HG02588 (cell line): ENCODE data around the gene SLAMF1.

ENCODE experiments used
- ATAC-seq: cut with Tn5 transposase; IDR thresholded peaks from one replicate; pipeline ENCODE4 v1.9.1; 2021; ENCODE audit warnings: mild to moderate bottlenecking, moderate library complexity; ENCODE audit not compliant: unreplicated experiment

SLAMF1 gene

DNA sequence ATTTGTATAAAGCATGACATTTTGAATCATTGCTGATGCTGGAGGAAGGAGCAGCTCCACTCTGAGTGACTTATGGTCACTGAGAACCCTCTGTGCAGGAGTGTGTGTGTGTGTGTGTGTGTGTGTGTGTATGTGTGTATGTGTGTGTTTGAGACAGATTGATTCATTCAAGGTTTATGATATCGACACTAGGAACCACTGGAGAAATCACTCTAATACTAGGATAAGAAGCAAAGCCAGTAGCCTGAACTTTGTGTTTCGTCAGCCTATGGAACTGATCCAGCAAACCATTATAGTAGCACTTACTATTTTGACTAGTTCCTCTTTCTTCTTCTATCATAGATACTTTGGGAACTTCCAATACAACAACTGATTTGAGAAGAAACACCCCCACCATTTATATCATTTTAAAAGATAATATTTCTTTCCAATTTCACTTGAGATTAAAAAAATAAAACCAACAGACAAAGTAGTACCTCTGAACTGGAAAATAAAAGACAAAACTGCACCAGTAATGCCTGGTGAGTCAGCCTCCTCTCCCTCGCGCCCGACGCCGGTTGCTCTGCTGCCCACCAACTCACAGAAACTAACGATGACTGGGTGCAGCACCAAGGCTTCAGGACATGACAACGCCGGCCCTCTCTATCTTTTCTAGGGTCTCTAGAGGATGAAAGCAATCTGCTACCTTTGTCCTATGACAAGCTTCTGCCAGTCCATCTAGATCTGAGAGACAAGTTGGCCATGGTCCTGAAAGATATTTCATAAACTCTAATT lies 20.9 kb downstream of the SLAMF1 start:
- ATAC-seq = no peak

DNA sequence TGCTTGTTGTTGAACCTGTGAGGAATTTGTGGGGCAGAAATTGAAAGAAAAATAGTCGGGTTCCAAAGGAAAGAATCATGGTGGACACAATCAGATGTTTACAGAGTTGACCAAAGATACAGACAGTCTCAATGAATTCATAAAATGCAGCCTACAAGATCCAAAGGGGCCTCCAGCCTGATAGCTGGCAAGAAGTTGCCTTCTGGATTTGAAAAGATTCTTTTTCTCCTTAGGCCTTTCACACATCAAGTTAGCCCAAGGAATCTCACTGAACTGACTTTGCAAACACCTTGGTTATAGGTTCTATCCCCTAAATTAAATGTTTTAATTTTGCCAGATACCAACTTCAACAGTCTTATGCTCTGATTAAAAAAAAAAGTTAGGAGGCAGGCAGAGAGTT lies 21.5 kb downstream of the SLAMF1 start:
- ATAC-seq = no peak

GRCh38 chr1:160624464-160624863 lies 22.4 kb downstream of the SLAMF1 start:
- ATAC-seq = no peak

DNA sequence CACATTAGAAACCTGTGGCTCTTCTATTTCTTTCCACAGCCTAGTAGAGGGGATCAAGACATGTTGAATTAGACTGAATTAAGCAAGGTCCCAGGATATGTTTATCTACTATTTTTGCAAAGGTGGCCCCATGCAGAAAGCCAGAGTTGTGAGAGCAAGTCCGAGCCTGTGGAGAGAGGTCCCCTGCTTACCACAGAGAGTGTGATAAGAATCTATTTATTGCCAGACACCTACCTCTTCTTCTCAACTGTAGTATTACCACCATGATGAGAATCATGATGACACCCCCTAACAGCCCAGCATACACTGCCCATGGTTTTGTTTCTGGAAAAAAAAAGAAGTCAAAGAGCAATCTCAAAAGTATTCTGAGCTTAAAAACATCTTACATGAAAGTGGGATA lies 23.0 kb downstream of the SLAMF1 start:
- peak; percentile 23 for ATAC-seq

GRCh38 chr1:160623227-160623633 lies 23.6 kb downstream of the SLAMF1 start:
- ATAC-seq = no peak

DNA sequence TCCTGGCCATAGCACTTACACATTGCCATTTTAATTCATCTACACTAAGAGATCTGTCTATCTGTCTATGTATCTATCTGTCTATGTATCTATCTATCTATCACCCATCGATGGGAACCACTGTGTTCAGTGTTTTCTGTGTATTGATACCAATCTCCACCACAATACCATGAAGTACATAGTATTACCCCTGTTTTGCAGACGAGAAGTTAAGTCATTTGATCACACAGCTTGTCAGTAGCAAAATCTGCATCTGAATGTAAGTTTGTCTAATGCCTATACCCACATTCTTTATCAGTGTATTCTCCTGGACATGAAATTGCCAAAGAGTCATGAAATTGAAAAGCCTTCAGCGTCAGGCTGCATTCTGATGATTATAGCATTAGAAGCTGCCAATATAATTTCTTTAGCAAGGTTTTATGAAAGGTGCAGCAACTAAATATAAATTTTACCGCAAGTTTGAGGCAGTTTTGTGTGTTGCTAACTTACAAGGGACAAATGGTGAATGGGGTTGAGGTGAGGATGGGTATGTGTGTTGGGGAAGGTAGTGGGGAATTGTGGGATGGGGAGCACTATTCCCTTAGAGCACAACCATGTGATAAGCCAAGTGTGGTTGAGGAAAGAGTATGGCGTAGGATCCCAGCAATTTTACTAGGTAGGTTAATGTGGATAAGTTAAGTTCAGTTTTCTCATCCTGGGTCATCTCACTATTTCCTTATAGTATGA lies 24.2 kb downstream of the SLAMF1 start:
- ATAC-seq = no peak

DNA sequence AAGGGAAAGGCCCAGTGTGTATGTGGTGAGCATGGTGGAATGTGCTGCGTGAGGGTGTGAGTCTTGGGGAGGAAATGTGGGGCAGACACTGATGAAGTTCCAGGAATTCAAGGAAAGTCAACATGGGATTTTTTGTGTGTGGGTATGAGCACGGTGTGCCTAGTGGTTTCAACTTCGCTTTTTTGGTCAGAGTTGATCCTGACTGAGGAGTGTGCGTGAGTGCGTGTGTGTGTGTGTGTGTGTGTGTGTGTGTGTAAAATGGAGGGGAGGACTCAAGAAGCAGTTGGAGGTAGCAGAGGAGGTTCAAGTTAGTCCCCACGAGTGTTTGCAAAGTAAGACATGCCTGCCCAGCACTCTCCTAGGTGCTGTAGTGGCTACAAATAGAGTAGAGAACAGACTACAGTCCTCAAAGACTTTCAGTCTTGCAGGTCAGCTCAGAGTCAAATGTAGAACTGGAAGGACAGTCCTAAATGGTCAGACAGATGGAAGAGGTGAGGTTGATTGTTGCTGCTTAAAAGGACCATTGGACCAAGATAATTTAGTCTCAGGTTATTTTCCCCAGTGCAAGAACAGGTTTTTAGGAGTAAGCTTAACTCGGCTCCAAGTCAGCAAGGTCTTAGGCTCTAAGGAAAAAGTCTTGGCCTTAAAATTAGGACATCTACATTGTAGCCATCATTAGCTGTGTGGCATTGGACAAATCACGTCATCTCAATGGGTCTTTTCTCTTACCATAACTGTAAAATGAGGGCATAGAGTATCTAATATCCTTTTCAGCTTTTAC lies 25.0 kb downstream of the SLAMF1 start:
- ATAC-seq = no peak

- ATAC-seq = no peak
These were observed 25.8 kb downstream of the SLAMF1 start for GRCh38 chr1:160620942-160621632.

GRCh38 chr1:160619742-160620277 lies 27.0 kb downstream of the SLAMF1 start:
- no peak for ATAC-seq

DNA sequence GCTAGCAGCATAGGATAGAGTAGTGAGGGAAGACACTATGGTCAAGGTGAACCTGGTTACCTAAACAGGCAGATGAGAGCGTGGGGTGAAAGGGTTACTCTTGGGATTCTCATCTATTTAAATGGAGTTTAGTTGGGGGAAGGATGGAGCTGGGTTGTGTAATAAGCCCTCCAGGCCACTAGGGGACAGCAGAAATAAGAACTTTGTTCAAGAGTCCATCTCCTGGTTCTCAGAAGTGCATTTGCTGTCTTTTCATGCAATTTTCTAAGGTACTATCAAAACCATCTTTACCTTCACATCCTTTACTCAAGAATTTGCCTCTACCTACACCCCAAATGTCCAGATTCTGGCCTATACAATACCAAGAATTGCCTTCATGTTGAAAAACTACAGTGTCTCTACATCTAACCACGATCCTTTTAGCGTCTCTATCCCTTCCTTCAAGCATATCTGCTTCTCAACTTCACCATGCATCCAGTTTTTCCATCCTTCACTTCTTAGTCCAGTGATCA lies 28.0 kb downstream of the SLAMF1 start:
- ATAC-seq = no peak

GRCh38 chr1:160618327-160618726 lies 28.5 kb downstream of the SLAMF1 start:
- no peak for ATAC-seq

- no peak for ATAC-seq
These were observed 31.2 kb downstream of the SLAMF1 start for GRCh38 chr1:160615660-160616059.

DNA sequence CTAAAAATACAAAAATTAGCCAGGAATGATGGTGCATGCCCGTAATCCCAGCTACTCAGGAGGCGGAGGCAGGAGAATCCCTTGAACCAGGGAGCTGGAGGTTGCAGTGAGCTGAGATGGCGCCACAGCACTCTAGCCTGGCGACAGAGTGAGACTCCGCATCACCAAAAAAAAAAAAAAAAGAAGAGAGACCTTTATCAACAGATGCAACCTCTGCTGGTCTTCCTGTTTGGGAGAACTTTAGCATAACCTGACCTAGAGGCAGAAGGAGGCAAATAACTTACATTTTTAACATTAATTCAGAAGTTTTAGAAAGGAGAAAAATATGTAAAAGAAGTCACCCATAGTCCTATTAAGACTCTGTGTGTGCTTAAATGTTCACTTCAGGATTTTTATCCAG lies 32.4 kb downstream of the SLAMF1 start:
- no peak for ATAC-seq

- no peak for ATAC-seq
These were observed 34.1 kb downstream of the SLAMF1 start for GRCh38 chr1:160612613-160613218.

DNA sequence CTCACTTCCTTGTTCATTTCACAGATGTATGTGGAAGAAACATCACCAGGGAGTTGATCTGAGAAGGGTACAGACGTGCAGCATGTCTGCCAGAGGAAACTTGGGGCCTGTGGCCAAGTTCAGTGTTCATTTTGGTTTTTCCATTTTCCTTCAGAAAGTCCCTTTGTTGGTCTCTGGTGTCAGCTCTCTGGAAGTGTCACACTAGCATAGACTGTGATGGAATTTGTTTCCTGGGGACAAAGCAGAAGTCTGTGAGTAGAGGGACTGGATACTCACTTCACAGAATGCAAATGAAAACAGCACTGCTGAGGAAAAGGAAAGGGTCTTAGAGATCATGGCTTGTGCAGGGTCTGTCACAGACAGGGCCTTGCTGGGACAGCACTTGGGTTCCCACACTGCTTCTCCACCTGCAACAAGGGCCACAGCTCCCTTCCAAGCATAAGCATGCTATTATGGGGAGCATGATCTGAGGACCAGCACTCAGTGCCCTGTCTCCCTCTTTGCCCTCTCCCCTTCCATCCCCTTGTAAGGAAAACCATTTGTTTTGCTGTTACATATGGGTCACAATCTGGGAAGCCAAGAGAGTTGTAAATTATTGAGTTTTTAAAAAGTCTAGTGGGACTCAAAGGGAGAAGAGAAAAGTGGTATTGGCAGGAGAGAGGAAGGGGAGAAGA lies 36.1 kb downstream of the SLAMF1 start:
- no peak for ATAC-seq

GRCh38 chr1:160608941-160609340 lies 37.9 kb downstream of the SLAMF1 start:
- no peak for ATAC-seq

DNA sequence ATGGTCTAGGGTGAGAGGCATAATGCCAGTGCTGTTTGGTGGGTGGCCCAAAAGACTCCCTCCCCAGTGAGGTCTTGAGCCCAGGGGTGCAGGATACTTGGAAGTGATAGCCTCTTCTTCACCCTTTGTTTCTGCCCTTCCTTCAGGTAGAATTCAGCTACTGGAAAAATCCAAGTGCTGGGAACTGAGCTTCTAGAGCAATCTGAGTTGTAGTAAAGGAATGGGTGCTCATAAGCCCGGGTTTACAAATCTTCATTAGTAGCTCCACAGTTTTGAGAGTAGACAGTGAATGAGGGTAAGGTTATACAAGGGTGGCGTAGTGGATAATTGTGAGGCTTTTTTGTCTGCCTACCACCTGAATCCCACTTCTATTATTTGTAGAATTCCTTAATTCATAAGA lies 38.3 kb downstream of the SLAMF1 start:
- no peak for ATAC-seq

DNA sequence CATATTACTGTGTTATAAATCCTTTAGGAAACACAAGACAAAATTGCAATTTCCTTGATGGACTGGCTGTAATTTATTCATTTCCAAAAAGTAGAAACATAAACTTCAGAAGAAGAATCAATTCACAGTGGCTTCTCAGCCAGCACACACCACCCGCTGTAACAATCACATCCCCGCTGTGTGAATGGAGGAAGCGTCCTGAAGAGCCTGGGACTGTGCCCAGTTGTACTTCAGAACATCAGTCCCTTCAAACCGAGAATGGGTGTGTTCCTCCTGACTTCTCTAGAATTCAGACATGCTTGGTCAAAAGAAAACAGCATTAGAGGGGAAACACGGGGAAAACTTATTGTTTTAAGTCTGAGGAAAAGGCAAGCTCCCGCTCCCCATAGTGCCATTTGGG lies 38.8 kb downstream of the SLAMF1 start:
- ATAC-seq = no peak

DNA sequence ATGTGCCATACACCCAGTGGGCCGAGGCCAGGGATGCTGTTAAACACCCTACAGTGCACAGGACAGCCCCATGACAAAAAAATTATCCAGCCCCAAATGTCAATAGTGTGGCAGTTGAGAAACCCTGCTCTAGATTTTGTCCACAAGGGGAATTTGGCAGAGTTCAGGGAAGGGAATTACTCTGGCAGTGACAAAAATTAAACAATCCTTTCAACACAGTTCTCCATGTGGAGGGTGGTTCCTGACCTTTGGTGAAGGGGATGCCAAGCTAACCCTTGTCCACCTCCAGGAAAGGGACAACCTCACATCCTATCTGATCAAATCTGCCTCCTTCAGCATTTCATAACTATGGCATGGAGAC lies 39.2 kb downstream of the SLAMF1 start:
- ATAC-seq = no peak
